Measurements from ENCODE around the gene ZNF407. TPM values are rescaled to one million over a fixed set of nuclear protein-coding genes. Genes with fewer than 3 reads are reported as not detected.

ZNF407 gene
- total RNA-seq, 2 donors from 2014 or later, result 11.7 to 22.2 TPM

DNA sequence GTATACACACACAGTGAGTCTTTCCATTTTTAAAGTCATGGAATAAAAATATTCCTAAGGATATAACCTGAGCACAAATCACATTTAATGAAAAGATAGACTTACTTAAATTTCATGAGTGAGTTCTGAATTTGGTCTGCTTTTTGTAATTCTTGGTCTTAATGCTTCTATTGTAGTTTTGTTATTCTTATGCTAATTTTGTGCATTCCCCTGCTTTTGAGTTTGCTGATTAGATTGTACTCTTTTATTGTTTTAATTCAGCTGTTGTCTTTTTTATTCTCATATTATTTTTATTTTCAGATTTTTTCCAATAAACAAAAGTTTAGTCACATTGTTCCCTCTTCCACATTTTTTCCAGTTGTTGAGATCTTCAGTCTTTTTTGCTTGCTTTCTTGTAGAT lies 202.4 kb downstream of the ZNF407 start:
- no peaks in the 10 kb centered on the region for H3K4me1 ChIP-seq (replicated peaks)
- H3K27ac ChIP-seq, result no peak overlapping the region
- intact Hi-C loops (cut with DNase I), result no loop called here
- H3K9me3 ChIP-seq, result no peaks in the 10 kb centered on the region
- H3K36me3 ChIP-seq, result no peaks in the 10 kb centered on the region
- no peak overlapping the region for H3K4me3 ChIP-seq
- TF ChIP-seq POLR2A (IDR thresholded peaks at IDR 0.05), result no peak
- no peak for TF ChIP-seq POLR2AphosphoS5 (IDR thresholded peaks at IDR 0.05)
- TF ChIP-seq, protein P1, sequence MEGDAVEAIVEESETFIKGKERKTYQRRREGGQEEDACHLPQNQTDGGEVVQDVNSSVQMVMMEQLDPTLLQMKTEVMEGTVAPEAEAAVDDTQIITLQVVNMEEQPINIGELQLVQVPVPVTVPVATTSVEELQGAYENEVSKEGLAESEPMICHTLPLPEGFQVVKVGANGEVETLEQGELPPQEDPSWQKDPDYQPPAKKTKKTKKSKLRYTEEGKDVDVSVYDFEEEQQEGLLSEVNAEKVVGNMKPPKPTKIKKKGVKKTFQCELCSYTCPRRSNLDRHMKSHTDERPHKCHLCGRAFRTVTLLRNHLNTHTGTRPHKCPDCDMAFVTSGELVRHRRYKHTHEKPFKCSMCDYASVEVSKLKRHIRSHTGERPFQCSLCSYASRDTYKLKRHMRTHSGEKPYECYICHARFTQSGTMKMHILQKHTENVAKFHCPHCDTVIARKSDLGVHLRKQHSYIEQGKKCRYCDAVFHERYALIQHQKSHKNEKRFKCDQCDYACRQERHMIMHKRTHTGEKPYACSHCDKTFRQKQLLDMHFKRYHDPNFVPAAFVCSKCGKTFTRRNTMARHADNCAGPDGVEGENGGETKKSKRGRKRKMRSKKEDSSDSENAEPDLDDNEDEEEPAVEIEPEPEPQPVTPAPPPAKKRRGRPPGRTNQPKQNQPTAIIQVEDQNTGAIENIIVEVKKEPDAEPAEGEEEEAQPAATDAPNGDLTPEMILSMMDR (IDR thresholded peaks at IDR 0.05), result no peak
- DNase-seq (ENCODE audit: low spot score), result no peak
- H3K27me3 ChIP-seq (replicated peaks; ENCODE audit: insufficient read depth), result no peaks in the 10 kb centered on the region

DNA sequence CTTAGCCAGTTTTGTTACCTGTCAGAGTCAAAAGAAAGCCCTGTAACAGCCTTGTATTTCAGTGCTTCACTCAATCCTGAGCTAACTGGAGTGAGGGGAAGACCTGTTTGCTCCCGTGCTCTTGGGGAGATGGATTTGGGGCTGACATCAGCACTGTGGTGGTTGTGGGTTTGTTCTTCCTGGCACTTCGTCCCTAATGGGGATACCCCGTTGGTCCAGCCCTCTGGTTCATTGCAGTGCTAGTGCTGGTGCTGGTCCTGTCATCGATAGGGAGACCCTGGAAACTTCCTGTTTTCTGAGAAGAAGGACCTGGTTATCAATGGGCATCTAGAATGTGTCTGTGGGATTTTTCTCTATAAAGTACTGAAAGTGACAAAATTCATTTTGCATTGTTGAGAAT lies 205.4 kb downstream of the ZNF407 start:
- Histone ChIP-seq H3K4me3 (no peak overlapping the region), H3K36me3 (no peaks in the 10 kb centered on the region), H3K27me3 (replicated peaks; ENCODE audit: insufficient read depth) (no peaks in the 10 kb centered on the region), H3K4me1 (replicated peaks) (no peaks in the 10 kb centered on the region), H3K9me3 (no peaks in the 10 kb centered on the region), H3K27ac (no peak overlapping the region)
- intact Hi-C loops (cut with DNase I), result no loop called here
- no peak for DNase-seq (ENCODE audit: low spot score)
- WGBS, result 73% methylated on average over 4 of the region's 4 CpGs
- TF ChIP-seq, protein P1 (IDR thresholded peaks at IDR 0.05), result no peak
- TF ChIP-seq POLR2A (IDR thresholded peaks at IDR 0.05), result no peak
- TF ChIP-seq POLR2AphosphoS5 (IDR thresholded peaks at IDR 0.05), result no peak

DNA sequence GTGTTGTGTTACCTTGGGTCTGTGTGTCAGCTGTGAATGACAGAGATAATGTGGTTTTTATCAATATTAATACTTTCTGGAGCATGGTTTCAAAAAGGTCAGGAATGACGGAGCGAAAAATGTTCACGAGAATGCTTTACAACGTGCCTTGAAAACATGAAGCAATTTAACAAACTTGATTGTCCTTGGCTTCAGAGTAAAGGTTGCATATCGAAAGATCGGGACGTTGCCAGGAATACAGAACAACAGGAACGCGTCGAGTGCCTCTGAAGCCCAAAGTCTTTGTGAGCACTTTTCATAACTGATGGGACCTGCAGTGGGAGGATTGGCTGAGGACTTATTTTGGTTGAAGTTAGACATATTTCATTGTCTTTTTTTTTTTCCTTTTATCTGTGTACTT lies 206.1 kb downstream of the ZNF407 start:
- WGBS, result 63% methylated on average over 10 of the region's 10 CpGs
- no peaks in the 10 kb centered on the region for H3K36me3 ChIP-seq
- H3K4me1 ChIP-seq (replicated peaks), result no peaks in the 10 kb centered on the region
- intact Hi-C loops (cut with DNase I), result no loop called here
- no peaks in the 10 kb centered on the region for H3K9me3 ChIP-seq
- no peak for DNase-seq (ENCODE audit: low spot score)
- H3K27ac ChIP-seq, result no peak overlapping the region
- TF ChIP-seq, protein P1 (IDR thresholded peaks at IDR 0.05), result no peak
- TF ChIP-seq POLR2AphosphoS5 (IDR thresholded peaks at IDR 0.05) (no peak), POLR2A (IDR thresholded peaks at IDR 0.05) (no peak)
- H3K4me3 ChIP-seq, result no peak overlapping the region
- no peaks in the 10 kb centered on the region for H3K27me3 ChIP-seq (replicated peaks; ENCODE audit: insufficient read depth)

DNA sequence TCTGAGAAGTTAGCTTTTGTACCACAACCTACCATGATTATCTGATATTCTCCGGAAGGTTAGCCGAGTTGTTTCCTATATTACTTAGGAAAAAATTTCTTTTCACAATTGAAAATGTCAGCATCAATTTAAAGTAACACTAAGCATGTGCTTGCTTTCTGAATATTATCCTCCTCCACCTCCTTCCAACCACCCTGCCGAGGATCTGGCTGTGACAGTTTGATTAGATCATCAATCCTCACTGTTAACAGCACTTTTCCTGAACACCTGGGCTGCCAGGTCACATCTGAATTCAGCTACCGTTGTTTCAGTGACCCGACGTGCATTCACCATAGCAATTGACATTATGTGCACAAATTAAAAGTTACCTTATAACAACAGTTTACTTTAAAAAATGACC lies 207.0 kb downstream of the ZNF407 start:
- no peak overlapping the region for H3K27ac ChIP-seq
- no peaks in the 10 kb centered on the region for H3K36me3 ChIP-seq
- no peaks in the 10 kb centered on the region for H3K4me1 ChIP-seq (replicated peaks)
- H3K4me3 ChIP-seq, result no peak overlapping the region
- WGBS, result 63% methylated on average over 6 of the region's 6 CpGs
- intact Hi-C loops (cut with DNase I), result no loop called here
- DNase-seq (ENCODE audit: low spot score), result no peak
- TF ChIP-seq POLR2A (IDR thresholded peaks at IDR 0.05) (no peak), POLR2AphosphoS5 (IDR thresholded peaks at IDR 0.05) (no peak)
- TF ChIP-seq, protein P1 (IDR thresholded peaks at IDR 0.05), result no peak
- no peaks in the 10 kb centered on the region for H3K9me3 ChIP-seq
- no peaks in the 10 kb centered on the region for H3K27me3 ChIP-seq (replicated peaks; ENCODE audit: insufficient read depth)

DNA sequence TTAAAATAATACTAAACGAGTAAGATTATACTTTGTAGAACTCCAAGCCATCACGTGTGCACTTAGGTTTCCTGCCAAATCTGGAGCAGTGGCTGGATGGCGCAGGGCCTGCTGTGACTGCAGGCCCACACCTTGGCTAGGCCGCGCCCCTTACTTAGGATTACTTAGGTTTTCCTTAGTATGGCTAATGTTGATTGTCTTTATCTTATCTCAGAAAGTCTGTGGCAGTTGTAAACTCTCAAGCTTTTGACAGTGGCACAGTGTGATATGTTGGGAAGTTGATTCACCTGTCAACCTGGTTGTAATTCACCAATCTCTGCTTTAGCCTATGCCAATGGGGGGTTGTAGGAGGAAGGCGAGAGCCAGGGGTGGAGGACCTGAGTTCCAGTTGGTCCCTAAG lies 208.4 kb downstream of the ZNF407 start:
- no peaks in the 10 kb centered on the region for H3K27me3 ChIP-seq (replicated peaks; ENCODE audit: insufficient read depth)
- no peaks in the 10 kb centered on the region for H3K4me1 ChIP-seq (replicated peaks)
- intact Hi-C loops (cut with DNase I), result no loop called here
- WGBS, result 92% methylated on average over 6 of the region's 6 CpGs
- TF ChIP-seq POLR2AphosphoS5 (IDR thresholded peaks at IDR 0.05) (no peak), POLR2A (IDR thresholded peaks at IDR 0.05) (no peak)
- TF ChIP-seq, protein P1 (IDR thresholded peaks at IDR 0.05), result no peak
- H3K9me3 ChIP-seq, result no peaks in the 10 kb centered on the region
- no peak overlapping the region for H3K4me3 ChIP-seq
- no peak overlapping the region for H3K27ac ChIP-seq
- DNase-seq (ENCODE audit: low spot score), result no peak
- H3K36me3 ChIP-seq, result no peaks in the 10 kb centered on the region
